ENCODE data around the gene ISX. TPM values are rescaled to one million over a fixed set of nuclear protein-coding genes. Genes with fewer than 3 reads are reported as not detected.

The ISX gene
- total and polyA plus RNA-seq, 2 donors (not counting 1 experiment from before 2014, with no cell fraction given) = not detected

- H3K9me3 ChIP-seq (ENCODE audit: control insufficient read depth, insufficient read depth, low read depth, low read length) = no peaks in the 10 kb centered on the region
- no peaks in the 10 kb centered on the region for H3K36me3 ChIP-seq (ENCODE audit: control insufficient read depth, insufficient read depth, low read length)
- H3K79me2 ChIP-seq (ENCODE audit: control insufficient read depth, insufficient read depth, low read length) = no peaks in the 10 kb centered on the region
- H3K27me3 ChIP-seq (ENCODE audit: control insufficient read depth, insufficient read depth, low read length) = no peaks in the 10 kb centered on the region
- no peak for TF ChIP-seq CTCF (conservative IDR thresholded peaks at IDR 0.05 in 1 of 2, IDR thresholded peaks at IDR 0.05 in 1 of 2; ENCODE audit: low read depth in 1 of 2, low read length in 2 of 2)
- no peak for TF ChIP-seq EZH2 (IDR thresholded peaks at IDR 0.05; ENCODE audit: low read length, missing control alignments)
- H3K9ac ChIP-seq (ENCODE audit: insufficient read depth, low read length) = no peak overlapping the region
- no peak overlapping the region for H3K4me3 ChIP-seq (replicated peaks in 1 of 4; ENCODE audit: control extremely low read depth in 1 of 4, insufficient read depth in 1 of 4, low read depth in 3 of 4, low read length in 4 of 4)
- no peak for DNase-seq (ENCODE audit: low read depth in 2 of 2)
- H3K4me1 ChIP-seq (ENCODE audit: control insufficient read depth, extremely low read depth, insufficient read depth, low read length) = no peaks in the 10 kb centered on the region
- no peak overlapping the region for H2AFZ ChIP-seq (ENCODE audit: low read length)
- H3K27ac ChIP-seq (ENCODE audit: insufficient read depth, low read length) = no peak overlapping the region
- no peak overlapping the region for H3K4me2 ChIP-seq (ENCODE audit: extremely low read depth, insufficient read depth, low read length)
- no peaks in the 10 kb centered on the region for H4K20me1 ChIP-seq (ENCODE audit: control insufficient read depth, extremely low read depth, insufficient read depth, low read length)
These were observed 19.7 kb downstream of the ISX start for GRCh38 chr22:35085621-35086020.

GRCh38 chr22:35089139-35089538, 23.2 kb downstream of the ISX start:
- DNase-seq (ENCODE audit: low read depth in 2 of 2) = no peak
- Histone ChIP-seq H3K4me3 (replicated peaks in 1 of 4; ENCODE audit: control extremely low read depth in 1 of 4, insufficient read depth in 1 of 4, low read depth in 3 of 4, low read length in 4 of 4) (no peak overlapping the region), H3K36me3 (ENCODE audit: control insufficient read depth, insufficient read depth, low read length) (no peaks in the 10 kb centered on the region), H3K79me2 (ENCODE audit: control insufficient read depth, insufficient read depth, low read length) (no peaks in the 10 kb centered on the region), H3K4me1 (ENCODE audit: control insufficient read depth, extremely low read depth, insufficient read depth, low read length) (no peaks in the 10 kb centered on the region), H3K9ac (ENCODE audit: insufficient read depth, low read length) (no peak overlapping the region), H2AFZ (ENCODE audit: low read length) (no peak overlapping the region), H3K27ac (ENCODE audit: insufficient read depth, low read length) (no peak overlapping the region), H3K9me3 (ENCODE audit: control insufficient read depth, insufficient read depth, low read depth, low read length) (no peaks in the 10 kb centered on the region), H4K20me1 (ENCODE audit: control insufficient read depth, extremely low read depth, insufficient read depth, low read length) (no peaks in the 10 kb centered on the region), H3K27me3 (ENCODE audit: control insufficient read depth, insufficient read depth, low read length) (no peaks in the 10 kb centered on the region), H3K4me2 (ENCODE audit: extremely low read depth, insufficient read depth, low read length) (no peak overlapping the region)
- TF ChIP-seq CTCF (conservative IDR thresholded peaks at IDR 0.05 in 1 of 2, IDR thresholded peaks at IDR 0.05 in 1 of 2; ENCODE audit: low read depth in 1 of 2, low read length in 2 of 2) = no peak
- TF ChIP-seq EZH2 (IDR thresholded peaks at IDR 0.05; ENCODE audit: low read length, missing control alignments) = no peak

GRCh38 chr22:35092406-35092805, 26.4 kb downstream of the ISX start:
- Histone ChIP-seq H3K36me3 (ENCODE audit: control insufficient read depth, insufficient read depth, low read length) (no peaks in the 10 kb centered on the region), H3K9ac (ENCODE audit: insufficient read depth, low read length) (no peak overlapping the region), H3K79me2 (ENCODE audit: control insufficient read depth, insufficient read depth, low read length) (no peaks in the 10 kb centered on the region), H3K4me2 (ENCODE audit: extremely low read depth, insufficient read depth, low read length) (no peak overlapping the region), H3K27ac (ENCODE audit: insufficient read depth, low read length) (no peak overlapping the region), H3K4me3 (replicated peaks in 1 of 4; ENCODE audit: control extremely low read depth in 1 of 4, insufficient read depth in 1 of 4, low read depth in 3 of 4, low read length in 4 of 4) (no peak overlapping the region), H4K20me1 (ENCODE audit: control insufficient read depth, extremely low read depth, insufficient read depth, low read length) (no peaks in the 10 kb centered on the region), H3K27me3 (ENCODE audit: control insufficient read depth, insufficient read depth, low read length) (no peaks in the 10 kb centered on the region), H3K9me3 (ENCODE audit: control insufficient read depth, insufficient read depth, low read depth, low read length) (no peaks in the 10 kb centered on the region), H2AFZ (ENCODE audit: low read length) (no peak overlapping the region), H3K4me1 (ENCODE audit: control insufficient read depth, extremely low read depth, insufficient read depth, low read length) (no peaks in the 10 kb centered on the region)
- no peak for TF ChIP-seq EZH2 (IDR thresholded peaks at IDR 0.05; ENCODE audit: low read length, missing control alignments)
- TF ChIP-seq CTCF (conservative IDR thresholded peaks at IDR 0.05 in 1 of 2, IDR thresholded peaks at IDR 0.05 in 1 of 2; ENCODE audit: low read depth in 1 of 2, low read length in 2 of 2) = no peak
- no peak for DNase-seq (ENCODE audit: low read depth in 2 of 2)

All from fibroblast of lung (primary cell).